Activated CD4-positive, alpha-beta memory T cell treated with anti-CD3 and anti-CD28 coated beads for 36 hours (primary cell): Measurements from ENCODE around the gene FIBCD1. TPM values are rescaled to one million over a fixed set of nuclear protein-coding genes. Genes with fewer than 3 reads are reported as not detected.
"Not testable (repeated sequence)": the region's sequence is repeated elsewhere in the genome, so short reads cannot be mapped to it uniquely, and the experiment has no call there.

Source experiments
- CTCF ChIA-PET: fragments of 350-600 bp; sonication (Branson Sonifier 250); formaldehyde crosslinking; loops from one replicate; lab custom pipeline; 2021; ENCODE audit warnings: antibody characterized with exemption, inconsistent platforms; lab: Charles Lee
- POLR2A ChIA-PET: fragments of 350-600 bp; sonication (Branson Sonifier 250); formaldehyde crosslinking; loops from one replicate; lab custom pipeline; 2021; ENCODE audit warnings: antibody characterized with exemption; lab: Charles Lee
- DNase-seq: peaks from one replicate; pipeline ENCODE4 v3.0.0-alpha.2; 2020
- H3K27ac Mint-ChIP-seq: one replicate; pipeline ENCODE4 v1.8.0; 2021; ENCODE audit warnings: mixed read lengths
- H3K27me3 Mint-ChIP-seq: one replicate; pipeline ENCODE4 v1.8.0; 2021; ENCODE audit warnings: mixed read lengths
- H3K36me3 Mint-ChIP-seq: one replicate; pipeline ENCODE4 v1.8.0; 2021; ENCODE audit warnings: mixed read lengths
- H3K4me1 Mint-ChIP-seq: one replicate; pipeline ENCODE4 v1.8.0; 2021; ENCODE audit warnings: low read depth, mixed read lengths
- H3K4me3 Mint-ChIP-seq: one replicate; pipeline ENCODE4 v1.8.0; 2021; ENCODE audit warnings: mild to moderate bottlenecking, mixed read lengths
- H3K9me3 Mint-ChIP-seq: one replicate; pipeline ENCODE4 v1.8.0; 2021; ENCODE audit warnings: mixed read lengths
- intact Hi-C: fragments of 100-400 bp; cut with micrococcal nuclease; formaldehyde crosslinking; loops from one replicate; pipeline ENCODE4 v1.15.1; 2023
- total RNA-seq, 2 experiments: library from RNA; stranded (reverse); gene quantifications; one replicate each; pipeline ENCODE4 v1.2.3, GENCODE V29; 2021

FIBCD1 gene
- total RNA-seq, 2 experiments from 2014 or later, result not detected

- DNase-seq, result no peak
- CTCF ChIA-PET, result no interaction called here
- POLR2A ChIA-PET, result no interaction called here
- H3K27ac Mint-ChIP-seq, result no peak overlapping the region
- H3K4me3 Mint-ChIP-seq, result no peak overlapping the region
- intact Hi-C loops, result no loop called here
- no peaks in the 10 kb centered on the region for H3K27me3 Mint-ChIP-seq
- H3K9me3 Mint-ChIP-seq, result peaks cover 4% of the 10 kb centered on the region
- no peaks in the 10 kb centered on the region for H3K36me3 Mint-ChIP-seq
- H3K4me1 Mint-ChIP-seq, result no peaks in the 10 kb centered on the region
These were observed 18.6 kb upstream of the FIBCD1 start for GRCh38 chr9:130957451-130958203.

- H3K27ac Mint-ChIP-seq, result no peak overlapping the region
- H3K4me3 Mint-ChIP-seq, result no peak overlapping the region
- no peaks in the 10 kb centered on the region for H3K36me3 Mint-ChIP-seq
- ChIA-PET CTCF (no interaction called here), POLR2A (no interaction called here)
- DNase-seq, result no peak
- peaks cover 7% of the 10 kb centered on the region for H3K27me3 Mint-ChIP-seq
- intact Hi-C loops, result no loop called here
- H3K4me1 Mint-ChIP-seq, result no peaks in the 10 kb centered on the region
- peaks cover 4% of the 10 kb centered on the region for H3K9me3 Mint-ChIP-seq
These were observed 17.8 kb upstream of the FIBCD1 start for GRCh38 chr9:130956636-130957450.

GRCh38 chr9:130955947-130956621 lies 17.0 kb upstream of the FIBCD1 start:
- H3K4me3 Mint-ChIP-seq, result no peak overlapping the region
- CTCF ChIA-PET, result no interaction called here
- no peak for DNase-seq
- POLR2A ChIA-PET, result no interaction called here
- no peaks in the 10 kb centered on the region for H3K4me1 Mint-ChIP-seq
- no peak overlapping the region for H3K27ac Mint-ChIP-seq
- H3K27me3 Mint-ChIP-seq, result peaks cover 7% of the 10 kb centered on the region
- intact Hi-C loops, result no loop called here
- no peaks in the 10 kb centered on the region for H3K36me3 Mint-ChIP-seq
- H3K9me3 Mint-ChIP-seq, result peaks cover 4% of the 10 kb centered on the region

GRCh38 chr9:130954925-130955324 lies 15.9 kb upstream of the FIBCD1 start:
- DNase-seq, H3K27me3 Mint-ChIP-seq, POLR2A ChIA-PET, CTCF ChIA-PET, H3K4me3 Mint-ChIP-seq, intact Hi-C loops, H3K9me3 Mint-ChIP-seq, H3K36me3 Mint-ChIP-seq, H3K27ac Mint-ChIP-seq, H3K4me1 Mint-ChIP-seq: not testable (repeated sequence)

- H3K4me1 Mint-ChIP-seq, result no peaks in the 10 kb centered on the region
- H3K27ac Mint-ChIP-seq, result no peak overlapping the region
- ChIA-PET CTCF (no interaction called here), POLR2A (no interaction called here)
- peaks cover 10% of the 10 kb centered on the region for H3K27me3 Mint-ChIP-seq
- intact Hi-C loops, result no loop called here
- no peaks in the 10 kb centered on the region for H3K36me3 Mint-ChIP-seq
- H3K4me3 Mint-ChIP-seq, result no peak overlapping the region
- DNase-seq, result no peak
- peaks cover 7% of the 10 kb centered on the region for H3K9me3 Mint-ChIP-seq
These were observed 15.3 kb upstream of the FIBCD1 start for GRCh38 chr9:130954317-130954716.

GRCh38 chr9:130952065-130952762 lies 13.2 kb upstream of the FIBCD1 start:
- no peak for DNase-seq
- CTCF ChIA-PET, result interaction anchor here (1.3 to 1.5 kb wide), 2 partner anchors 86 to 94 kb away, joined by 3 read pairs; no protein-coding TSS in a partner anchor
- Mint-ChIP-seq H3K27ac (no peak overlapping the region), H3K4me3 (no peak overlapping the region), H3K27me3 (peaks cover 20% of the 10 kb centered on the region), H3K36me3 (no peaks in the 10 kb centered on the region), H3K9me3 (peaks cover 4% of the 10 kb centered on the region), H3K4me1 (no peaks in the 10 kb centered on the region)
- POLR2A ChIA-PET, result no interaction called here
- intact Hi-C loops, result no loop called here

- no peak for DNase-seq
- no peaks in the 10 kb centered on the region for H3K4me1 Mint-ChIP-seq
- H3K27me3 Mint-ChIP-seq, result peaks cover 22% of the 10 kb centered on the region
- no peak overlapping the region for H3K27ac Mint-ChIP-seq
- no peaks in the 10 kb centered on the region for H3K36me3 Mint-ChIP-seq
- peaks cover 4% of the 10 kb centered on the region for H3K9me3 Mint-ChIP-seq
- intact Hi-C loops, result no loop called here
- ChIA-PET POLR2A (interaction anchor here (0.5 kb wide), 1 partner anchor 93 kb away, joined by 3 read pairs; no protein-coding TSS in a partner anchor), CTCF (no interaction called here)
- H3K4me3 Mint-ChIP-seq, result no peak overlapping the region
These were observed 10.9 kb upstream of the FIBCD1 start for GRCh38 chr9:130950039-130950311.

- Mint-ChIP-seq H3K27me3 (peaks cover 24% of the 10 kb centered on the region), H3K36me3 (no peaks in the 10 kb centered on the region), H3K4me3 (no peak overlapping the region), H3K9me3 (peaks cover 4% of the 10 kb centered on the region), H3K27ac (no peak overlapping the region), H3K4me1 (no peaks in the 10 kb centered on the region)
- DNase-seq, result no peak
- intact Hi-C loops, result loop anchor here (10.0 kb wide), 1 partner anchor 185 kb away; no protein-coding TSS in a partner anchor
- ChIA-PET POLR2A (no interaction called here), CTCF (no interaction called here)
These were observed 10.4 kb upstream of the FIBCD1 start for GRCh38 chr9:130949188-130950038.

GRCh38 chr9:130948266-130948665 lies 9.2 kb upstream of the FIBCD1 start:
- intact Hi-C loops, result loop anchor here (10.0 kb wide), 1 partner anchor 183 kb away; no protein-coding TSS in a partner anchor
- Mint-ChIP-seq H3K4me3 (no peak overlapping the region), H3K36me3 (no peaks in the 10 kb centered on the region), H3K4me1 (no peaks in the 10 kb centered on the region), H3K27ac (no peak overlapping the region), H3K9me3 (peaks cover 4% of the 10 kb centered on the region), H3K27me3 (peaks cover 29% of the 10 kb centered on the region)
- CTCF ChIA-PET, result no interaction called here
- POLR2A ChIA-PET, result no interaction called here
- DNase-seq, result no peak

GRCh38 chr9:130947618-130948140 lies 8.6 kb upstream of the FIBCD1 start:
- intact Hi-C loops, result loop anchor here (10.0 kb wide), 1 partner anchor 183 kb away; no protein-coding TSS in a partner anchor

More at GRCh38 chr9:130947618-130948140, 8.6 kb upstream of the FIBCD1 start:
- CTCF ChIA-PET, result no interaction called here
- peaks cover 4% of the 10 kb centered on the region for H3K9me3 Mint-ChIP-seq
- no peak for DNase-seq
- H3K4me3 Mint-ChIP-seq, result no peak overlapping the region
- H3K36me3 Mint-ChIP-seq, result no peaks in the 10 kb centered on the region
- H3K4me1 Mint-ChIP-seq, result no peaks in the 10 kb centered on the region
- peaks cover 29% of the 10 kb centered on the region for H3K27me3 Mint-ChIP-seq
- POLR2A ChIA-PET, result no interaction called here
- H3K27ac Mint-ChIP-seq, result no peak overlapping the region
